SK-N-MC (cell line): ENCODE results near the gene CTNNA3.

Experiments
- DNase-seq: peaks from one replicate; pipeline ENCODE4 v3.0.0-alpha.2; 2011; ENCODE audit warnings: low read depth, low spot score
- H3K27ac ChIP-seq: fragments of 200-600 bp; sonication (generic); 2 replicates; pipeline ENCODE4 v1.5.1; 2016; ENCODE audit warnings: mixed run types
- H3K36me3 ChIP-seq: fragments of 200-600 bp; sonication (generic); 2 replicates; pipeline ENCODE4 v1.6.1; 2017; ENCODE audit warnings: antibody characterized with exemption, low read length, mixed read lengths; ENCODE audit not compliant: insufficient read depth
- H3K4me3 ChIP-seq: fragments of 200-600 bp; sonication (generic); 2 replicates; pipeline ENCODE4 v1.5.1; 2016
- H3K9ac ChIP-seq: fragments of 200-600 bp; sonication (generic); 2 replicates; pipeline ENCODE4 v1.8.0; 2017; ENCODE audit warnings: mixed run types, mixed read lengths; ENCODE audit not compliant: insufficient read length
- H3K9me3 ChIP-seq: fragments of 200-600 bp; sonication (generic); 2 replicates; pipeline ENCODE4 v1.6.1; 2017; ENCODE audit warnings: low read depth, mild to moderate bottlenecking, antibody characterized with exemption, low read length, moderate library complexity, mixed read lengths
- EZH2 ChIP-seq: fragments of 200-600 bp; sonication (generic); IDR thresholded peaks from one replicate; pipeline ENCODE4 v1.6.1; 2017; ENCODE audit warnings: antibody characterized with exemption
- FOXP2 ChIP-seq: optimal IDR thresholded peaks from 2 replicates; pipeline ENCODE3; 2011; ENCODE audit warnings: mild to moderate bottlenecking, moderate library complexity; ENCODE audit not compliant: insufficient read depth; ENCODE audit errors: extremely low read length, control extremely low read depth
- POLR2AphosphoS5 ChIP-seq: IDR thresholded peaks from 2 replicates; pipeline ENCODE4 v1.6.1; 2012; ENCODE audit warnings: mild to moderate bottlenecking, low read depth, low read length, borderline replicate concordance

The CTNNA3 gene

DNA sequence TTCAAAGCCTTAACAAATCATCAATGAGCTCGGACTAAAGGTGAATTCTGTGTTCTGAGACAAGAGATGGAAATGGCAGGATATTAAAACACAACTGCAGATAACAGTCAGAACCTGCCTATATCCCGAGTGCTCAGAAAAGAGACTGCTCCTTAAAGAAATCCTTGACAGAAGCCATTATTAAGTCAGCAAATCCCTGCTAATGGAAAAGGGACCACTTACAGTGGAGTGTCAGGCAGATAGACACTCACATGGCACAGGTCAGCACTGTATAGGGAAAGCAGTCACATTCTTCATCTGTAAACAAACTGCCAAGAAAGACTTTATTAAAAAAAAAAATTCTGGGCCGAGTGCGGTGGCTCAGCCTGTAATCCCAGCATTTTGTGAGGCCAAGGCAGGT is 917.6 kb downstream of the CTNNA3 start:
- H3K4me3 ChIP-seq, result no peak overlapping the region
- H3K36me3 ChIP-seq, result no peaks in the 10 kb centered on the region
- no peak overlapping the region for H3K27ac ChIP-seq
- H3K9me3 ChIP-seq, result no peaks in the 10 kb centered on the region
- no peak overlapping the region for H3K9ac ChIP-seq
- no peak for TF ChIP-seq FOXP2
- TF ChIP-seq EZH2, result no peak
- TF ChIP-seq POLR2AphosphoS5, result no peak
- DNase-seq, result no peak

DNA sequence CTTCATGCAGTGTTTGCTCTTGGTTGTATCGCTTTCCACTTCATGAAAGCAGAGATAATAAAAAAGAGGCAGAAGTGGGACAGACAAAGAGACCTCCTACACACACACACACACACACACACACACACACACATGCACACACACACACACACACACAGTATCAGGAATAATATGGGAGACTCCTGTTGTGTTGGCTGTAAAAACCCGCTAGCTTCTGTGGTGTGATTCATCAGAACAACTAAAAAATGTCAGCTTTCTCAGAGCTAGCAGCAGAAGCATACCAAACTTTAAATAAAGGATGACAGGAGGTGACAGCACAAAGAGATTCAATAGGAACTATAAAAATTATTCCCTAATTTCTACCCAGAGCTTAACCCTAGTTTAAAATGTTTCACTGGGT is 918.3 kb downstream of the CTNNA3 start:
- no peaks in the 10 kb centered on the region for H3K36me3 ChIP-seq
- TF ChIP-seq POLR2AphosphoS5 (no peak), EZH2 (no peak), FOXP2 (no peak)
- H3K4me3 ChIP-seq, result no peak overlapping the region
- H3K9me3 ChIP-seq, result no peaks in the 10 kb centered on the region
- DNase-seq, result no peak
- no peak overlapping the region for H3K9ac ChIP-seq
- H3K27ac ChIP-seq, result no peak overlapping the region

DNA sequence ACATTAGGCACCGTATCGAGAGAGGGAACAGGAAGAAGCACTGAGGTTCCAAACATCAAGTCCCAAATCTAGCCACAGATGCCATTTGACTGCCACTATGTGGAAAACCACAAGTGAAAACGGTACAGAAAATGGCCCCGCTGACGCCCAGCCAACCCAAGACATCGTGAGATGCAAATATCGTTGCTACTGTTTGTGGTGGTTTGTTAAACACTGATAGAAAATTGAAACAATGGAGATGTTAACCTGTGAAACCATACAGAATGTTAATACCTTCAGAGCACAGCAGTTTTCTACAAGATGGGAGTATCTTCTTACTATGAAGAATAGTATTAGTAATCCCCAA is 922.5 kb downstream of the CTNNA3 start:
- Histone ChIP-seq H3K4me3 (no peak overlapping the region), H3K27ac (no peak overlapping the region), H3K9ac (no peak overlapping the region), H3K9me3 (no peaks in the 10 kb centered on the region), H3K36me3 (no peaks in the 10 kb centered on the region)
- TF ChIP-seq EZH2, result no peak
- no peak for TF ChIP-seq FOXP2
- TF ChIP-seq POLR2AphosphoS5, result no peak
- no peak for DNase-seq

DNA sequence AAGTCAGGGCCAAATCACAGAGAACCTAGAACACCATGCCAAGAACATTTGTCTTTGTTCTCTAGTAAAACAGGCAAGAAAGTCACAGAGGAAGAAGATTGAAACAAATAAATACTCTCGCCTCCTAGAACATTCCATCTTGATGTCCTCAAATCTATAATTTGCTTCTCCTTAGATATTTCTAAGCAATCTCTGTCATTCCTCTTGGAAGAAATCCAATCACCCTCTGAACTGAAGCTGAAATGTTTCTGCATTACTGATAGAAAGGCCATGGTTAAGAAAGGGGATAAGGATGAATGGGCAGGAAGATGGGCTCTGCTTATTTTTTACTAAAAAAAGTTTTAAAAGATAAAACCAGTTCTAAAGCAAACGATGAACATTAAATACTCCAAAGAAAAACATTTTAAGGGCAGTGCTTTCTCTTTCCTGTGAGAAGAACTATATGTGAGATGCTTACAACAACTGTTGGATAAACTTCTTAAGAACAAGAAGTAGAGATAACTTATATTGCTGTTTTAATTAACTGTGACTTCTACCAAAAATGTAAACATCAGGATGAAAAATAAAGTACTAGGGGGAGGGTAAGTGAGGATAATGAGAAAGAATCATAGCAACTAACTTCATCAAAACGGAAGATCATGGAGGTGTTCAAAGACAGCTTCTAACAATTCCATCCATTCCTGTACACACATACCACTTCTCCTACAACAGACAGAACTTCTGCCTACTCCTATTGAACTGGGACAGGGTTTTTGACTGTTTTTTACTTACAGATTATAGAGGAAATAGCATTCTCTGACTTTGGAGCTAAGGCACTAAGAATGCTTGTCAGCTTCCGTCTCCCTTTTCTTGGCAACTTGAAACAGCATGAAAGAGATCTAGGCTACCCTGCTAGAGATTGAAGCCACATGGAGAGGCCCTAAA is 923.2 kb downstream of the CTNNA3 start:
- no peaks in the 10 kb centered on the region for H3K9me3 ChIP-seq
- no peak for DNase-seq
- TF ChIP-seq EZH2 (no peak), FOXP2 (no peak), POLR2AphosphoS5 (no peak)
- H3K27ac ChIP-seq, result no peak overlapping the region
- H3K36me3 ChIP-seq, result no peaks in the 10 kb centered on the region
- no peak overlapping the region for H3K9ac ChIP-seq
- H3K4me3 ChIP-seq, result no peak overlapping the region

DNA sequence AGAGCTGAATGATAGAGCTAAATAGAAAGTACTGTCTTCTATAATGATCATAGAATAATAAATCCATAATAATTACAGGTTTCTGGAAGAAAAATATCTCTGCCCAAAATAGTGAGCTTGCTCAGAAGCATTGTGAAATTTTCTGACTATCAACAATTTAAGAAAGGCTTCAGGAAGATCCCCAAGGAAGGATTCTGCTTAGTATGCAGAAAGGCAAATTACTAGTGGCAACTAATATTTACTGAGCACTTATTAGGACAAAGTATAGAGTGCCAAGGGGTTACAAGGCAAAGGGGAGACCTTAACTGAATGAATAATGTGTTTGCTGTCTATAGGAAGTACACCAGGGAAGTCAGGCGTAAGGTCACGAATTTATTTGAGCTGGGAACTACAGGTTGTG is 928.3 kb downstream of the CTNNA3 start:
- H3K9me3 ChIP-seq, result no peaks in the 10 kb centered on the region
- no peaks in the 10 kb centered on the region for H3K36me3 ChIP-seq
- no peak for TF ChIP-seq FOXP2
- TF ChIP-seq POLR2AphosphoS5, result no peak
- TF ChIP-seq EZH2, result no peak
- H3K4me3 ChIP-seq, result no peak overlapping the region
- no peak for DNase-seq
- no peak overlapping the region for H3K9ac ChIP-seq
- no peak overlapping the region for H3K27ac ChIP-seq

DNA sequence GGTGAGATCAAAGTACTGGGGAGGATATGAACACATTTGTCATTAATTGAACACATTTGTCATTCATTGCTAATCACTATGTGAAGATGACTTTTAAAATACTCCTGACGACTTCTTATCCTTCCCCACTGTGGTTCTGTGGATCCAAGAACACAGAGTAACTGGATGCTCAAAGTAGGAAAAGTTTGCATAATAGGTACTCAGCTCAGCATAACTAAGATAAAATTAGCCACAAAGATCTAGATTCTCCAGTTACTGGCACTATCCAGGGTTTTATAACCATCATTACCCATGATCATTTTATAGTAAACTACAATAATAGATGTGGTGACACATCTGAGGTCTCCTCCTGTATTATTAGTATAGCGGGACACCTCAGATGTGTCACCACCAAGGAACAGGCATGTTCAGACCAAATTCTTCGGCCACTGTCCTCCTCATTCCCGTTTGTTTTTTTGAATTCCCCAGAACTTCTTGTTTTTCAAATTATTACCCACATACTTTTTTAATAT is 933.7 kb downstream of the CTNNA3 start:
- Histone ChIP-seq H3K36me3 (no peaks in the 10 kb centered on the region), H3K9me3 (no peaks in the 10 kb centered on the region), H3K9ac (no peak overlapping the region), H3K4me3 (no peak overlapping the region), H3K27ac (no peak overlapping the region)
- no peak for TF ChIP-seq POLR2AphosphoS5
- no peak for TF ChIP-seq EZH2
- TF ChIP-seq FOXP2, result no peak
- no peak for DNase-seq

DNA sequence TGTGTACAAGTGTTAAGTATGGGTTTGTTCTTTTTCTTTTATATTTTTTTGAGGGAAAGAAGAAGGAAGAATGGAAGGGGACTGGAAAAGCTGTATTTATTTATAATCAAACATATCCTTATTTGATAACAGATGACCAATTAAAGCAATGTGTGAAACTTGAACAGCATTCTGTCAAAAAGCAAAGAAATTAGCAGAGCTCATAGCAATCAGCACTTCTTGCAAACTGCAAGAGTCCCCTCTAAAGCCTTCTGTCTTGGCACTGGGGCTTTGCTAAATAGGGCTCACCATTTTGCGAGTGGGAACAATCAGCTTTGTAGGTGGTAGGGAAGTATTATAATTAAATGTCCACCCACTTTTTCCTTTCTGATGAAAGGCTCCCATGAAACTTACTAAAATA is 935.1 kb downstream of the CTNNA3 start:
- Histone ChIP-seq H3K9me3 (no peaks in the 10 kb centered on the region), H3K9ac (no peak overlapping the region), H3K4me3 (no peak overlapping the region), H3K27ac (no peak overlapping the region), H3K36me3 (no peaks in the 10 kb centered on the region)
- no peak for DNase-seq
- TF ChIP-seq FOXP2 (no peak), EZH2 (no peak), POLR2AphosphoS5 (no peak)

DNA sequence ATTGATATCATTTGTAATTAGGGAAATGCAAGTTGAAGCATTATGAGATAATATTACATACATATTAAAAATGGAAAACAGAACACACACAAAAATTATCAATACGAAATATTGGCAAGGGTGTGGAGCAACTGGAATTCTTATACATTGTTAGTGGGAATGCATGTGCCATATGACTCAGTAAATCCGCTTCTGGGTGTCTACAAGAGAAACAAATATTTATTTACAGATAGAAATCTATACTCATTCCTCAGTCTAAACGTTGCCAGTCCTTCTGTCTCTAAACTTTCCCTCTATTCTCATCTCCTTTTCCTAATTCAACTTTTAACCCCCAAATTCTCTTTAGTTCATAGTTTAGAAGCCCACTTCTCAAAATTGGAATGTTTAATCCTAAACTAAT is 940.5 kb downstream of the CTNNA3 start:
- Histone ChIP-seq H3K36me3 (no peaks in the 10 kb centered on the region), H3K9me3 (no peaks in the 10 kb centered on the region), H3K4me3 (no peak overlapping the region), H3K27ac (no peak overlapping the region), H3K9ac (no peak overlapping the region)
- no peak for TF ChIP-seq EZH2
- no peak for TF ChIP-seq POLR2AphosphoS5
- no peak for TF ChIP-seq FOXP2
- no peak for DNase-seq

DNA sequence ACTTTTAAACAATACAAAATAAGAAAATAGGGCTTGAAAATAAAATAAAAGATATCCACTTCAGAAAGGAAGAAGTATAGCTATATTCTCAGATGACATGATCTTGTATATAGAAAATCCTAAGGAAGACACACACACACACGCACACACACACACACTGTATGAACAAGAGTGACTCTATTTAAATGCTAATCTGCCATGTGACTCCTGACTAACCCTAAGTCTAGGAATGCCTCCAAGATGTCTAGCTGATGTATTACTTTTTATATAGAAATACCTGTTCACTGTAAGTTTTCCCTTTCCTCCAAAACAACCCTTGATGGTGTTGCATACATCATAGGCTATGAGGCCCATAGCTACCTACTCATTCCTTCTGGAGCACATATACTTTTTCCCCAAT is 943.3 kb downstream of the CTNNA3 start:
- no peaks in the 10 kb centered on the region for H3K9me3 ChIP-seq
- TF ChIP-seq EZH2 (no peak), POLR2AphosphoS5 (no peak), FOXP2 (no peak)
- H3K9ac ChIP-seq, result no peak overlapping the region
- no peak overlapping the region for H3K27ac ChIP-seq
- DNase-seq, result no peak
- H3K36me3 ChIP-seq, result no peaks in the 10 kb centered on the region
- H3K4me3 ChIP-seq, result no peak overlapping the region
